Peyer's patch (tissue), 4 donors: ENCODE data around the gene CNGA2.

Experiments
- CTCF ChIP-seq, 6 experiments: fragments of 450-650 bp in 4 of 6; fragments of 200-600 bp in 2 of 6; sonication (generic) in 1 of 6; IDR thresholded peaks; one replicate each; pipeline ENCODE4 v1.5.1; 2017 to 2019; ENCODE audit warnings: antibody characterized with exemption in 6 of 6, mild to moderate bottlenecking in 3 of 6, moderate library complexity in 1 of 6
- POLR2A ChIP-seq, 2 donors: fragments of 450-650 bp; IDR thresholded peaks; one replicate each; pipeline ENCODE4 v1.5.1; 2017; ENCODE audit warnings: antibody characterized with exemption in 2 of 2, mild to moderate bottlenecking in 2 of 2, moderate library complexity in 2 of 2

GRCh38 chrX:151701071-151701470 is 33.5 kb upstream of the CNGA2 start:
- no peak for TF ChIP-seq CTCF (IDR thresholded peaks at IDR 0.05)
- TF ChIP-seq POLR2A (IDR thresholded peaks at IDR 0.05), result no peak
